ENCODE measurements around the gene WDR88. TPM values are rescaled to one million over a fixed set of nuclear protein-coding genes. Genes with fewer than 3 reads are reported as not detected.

The WDR88 gene
- total and polyA plus RNA-seq, 2 of the 4 experiments (the other 2 are of a cell fraction), result not detected

DNA sequence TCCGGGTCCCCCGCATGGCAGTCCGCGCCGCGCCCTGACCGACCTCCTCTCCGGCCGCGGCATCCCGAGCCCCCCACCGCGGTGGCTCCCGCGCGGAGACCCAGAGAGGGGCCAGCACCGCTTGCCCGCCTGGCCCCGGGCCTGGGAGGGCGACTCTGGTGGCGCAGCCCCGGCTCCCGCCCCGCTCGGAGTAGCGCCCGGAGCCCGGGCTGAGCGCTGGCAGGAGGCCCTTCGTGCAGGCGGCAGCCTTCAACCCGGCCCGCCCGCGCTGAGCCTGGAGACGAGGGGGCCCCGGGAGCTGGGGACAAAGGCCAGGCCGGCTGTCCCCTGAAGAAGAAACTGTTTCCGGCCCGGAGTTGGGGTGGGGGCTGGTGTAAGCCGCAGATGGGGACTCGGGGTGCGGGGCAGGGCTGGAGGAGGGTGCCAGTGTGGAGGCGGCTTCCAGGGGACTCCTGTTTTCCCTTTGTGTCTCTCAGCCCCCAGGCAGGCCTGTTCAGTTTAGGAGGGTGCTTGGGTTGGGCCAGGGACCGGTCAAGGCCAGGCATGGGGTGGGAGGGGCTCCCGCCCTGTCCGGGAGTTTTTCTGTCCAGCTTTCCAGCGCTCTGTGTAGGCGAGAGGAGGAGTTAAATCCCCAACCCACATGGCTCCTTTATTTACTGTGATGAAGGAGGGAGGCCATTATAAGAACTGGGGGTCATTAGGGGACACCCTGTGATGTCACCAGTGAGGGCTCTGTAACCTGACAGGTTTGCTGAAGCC is 63.2 kb downstream of the WDR88 start:
- Histone ChIP-seq H4K8ac (ENCODE audit: low read depth in 2 of 2, low read length in 2 of 2) (no peak overlapping the region), H3K4ac (ENCODE audit: low read depth, low read length) (no peak overlapping the region; the same call in 1 of the 2 replicates), H2AK5ac (ENCODE audit: low read depth, low read length) (no peak overlapping the region), H3K9me1 (ENCODE audit: insufficient read depth, low read length) (no peaks in the 10 kb centered on the region), H2BK20ac (ENCODE audit: low read depth, low read length) (no peak overlapping the region), H2AK9ac (replicated peaks; ENCODE audit: low read depth, low read length, poor library complexity) (peak overlapping the region; percentile 37), H3K9me3 (ENCODE audit: control insufficient read depth, insufficient read depth, low read length) (no peaks in the 10 kb centered on the region), H4K5ac (ENCODE audit: low read depth, low read length) (no peak overlapping the region), H3K9ac (ENCODE audit: low read depth, low read length) (peak overlapping the region; percentile 56; the same call in 1 of the 2 replicates), H3K4me2 (ENCODE audit: low read depth, low read length) (peak overlapping the region; percentile 79), H3K4me1 (ENCODE audit: control insufficient read depth, insufficient read depth, low read length) (peaks cover 3% of the 10 kb centered on the region; the same call in 1 of the 2 replicates), H3K36me3 (ENCODE audit: control insufficient read depth, insufficient read depth, low read length) (peaks cover 2% of the 10 kb centered on the region; the same call in 1 of the 2 replicates), H3K4me3 (ENCODE audit: insufficient read depth, low read depth, low read length) (peak overlapping the region; percentile 71), H3K56ac (ENCODE audit: extremely low read depth, insufficient read depth, low read length) (no peak overlapping the region), H4K20me1 (ENCODE audit: insufficient read depth, low read length) (peaks cover 8% of the 10 kb centered on the region; the same call in 1 of the 2 replicates), H4K91ac (ENCODE audit: insufficient read depth, low read depth, low read length) (no peak overlapping the region), H2BK15ac (ENCODE audit: low read depth, low read length) (no peak overlapping the region), H3K79me1 (ENCODE audit: low read depth in 1 of 2, low read length in 2 of 2) (peaks cover 0 to 10% of the 10 kb centered on the region in 2 experiments; a peak in 1 of 4 replicates), H2BK120ac (ENCODE audit: low read depth, low read length) (no peak overlapping the region), H3K18ac (ENCODE audit: low read depth, low read length) (no peak overlapping the region; the same call in 1 of the 2 replicates), H3K27ac (ENCODE audit: insufficient read depth, low read length) (peak overlapping the region; percentile 37; the same call in 1 of the 2 replicates), H3K27me3 (ENCODE audit: control insufficient read depth, insufficient read depth, low read length) (peaks cover 10% of the 10 kb centered on the region; the same call in 1 of the 2 replicates), H2AFZ (replicated peaks; ENCODE audit: low read length, poor library complexity) (peak overlapping the region; percentile 85), H2BK5ac (ENCODE audit: low read depth, low read length, poor library complexity, severe bottlenecking) (no peak overlapping the region), H3K23ac (ENCODE audit: low read depth, low read length) (no peak overlapping the region), H3K14ac (replicated peaks; ENCODE audit: low read depth, low read length) (no peak overlapping the region)
- ChIA-PET POLR2A (ENCODE audit: unreplicated experiment) (no interaction called here), CTCF (interaction anchor here (1.0 kb wide), 1 partner anchor 11 kb away, joined by 3 read pairs; no protein-coding TSS in a partner anchor)
- BruUV-seq (replicated peaks), result no TSS peak
- dilution Hi-C loops (cut with HindIII; ENCODE audit: low sequenced_read_pairs, unreplicated experiment) (no loop called here), in situ Hi-C loops (cut with MboI; ENCODE audit: low sequenced_read_pairs) (no loop called here), intact Hi-C loops (cut with micrococcal nuclease) (no loop called here)
- 2% methylated on average over 9 of the region's 49 CpGs; no CpG with 5 or more reads in 1 of the 2 experiments for WGBS, 2 experiments (ENCODE audit: extremely low coverage in 2 of 2, insufficient read length in 1 of 2)
- DNase-seq (peak; percentile 48), ATAC-seq (ENCODE audit: low read depth) (peak; percentile 80)
- TF ChIP-seq, protein P1, sequence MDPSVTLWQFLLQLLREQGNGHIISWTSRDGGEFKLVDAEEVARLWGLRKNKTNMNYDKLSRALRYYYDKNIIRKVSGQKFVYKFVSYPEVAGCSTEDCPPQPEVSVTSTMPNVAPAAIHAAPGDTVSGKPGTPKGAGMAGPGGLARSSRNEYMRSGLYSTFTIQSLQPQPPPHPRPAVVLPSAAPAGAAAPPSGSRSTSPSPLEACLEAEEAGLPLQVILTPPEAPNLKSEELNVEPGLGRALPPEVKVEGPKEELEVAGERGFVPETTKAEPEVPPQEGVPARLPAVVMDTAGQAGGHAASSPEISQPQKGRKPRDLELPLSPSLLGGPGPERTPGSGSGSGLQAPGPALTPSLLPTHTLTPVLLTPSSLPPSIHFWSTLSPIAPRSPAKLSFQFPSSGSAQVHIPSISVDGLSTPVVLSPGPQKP (IDR thresholded peaks at IDR 0.05; ENCODE audit: borderline replicate concordance, low read depth, low read length), result no peak
- TF ChIP-seq MAFK (IDR thresholded peaks at IDR 0.05; ENCODE audit: low read depth, low read length) (no peak), BHLHE40 (IDR thresholded peaks at IDR 0.05; ENCODE audit: low read depth, low read length) (no peak), POLR2A (IDR thresholded peaks at IDR 0.05; ENCODE audit: low read depth, low read length) (no peak), SMC3 (IDR thresholded peaks at IDR 0.05; ENCODE audit: low read depth, low read length) (no peak), RAD21 (IDR thresholded peaks at IDR 0.05; ENCODE audit: low read length) (no peak), CEBPB (IDR thresholded peaks at IDR 0.05; ENCODE audit: low read depth, low read length) (no peak), RFX5 (IDR thresholded peaks at IDR 0.05; ENCODE audit: low read depth, low read length) (no peak), CHD1 (IDR thresholded peaks at IDR 0.05; ENCODE audit: low read depth, low read length) (no peak), FOS (IDR thresholded peaks at IDR 0.05; ENCODE audit: low read depth, low read length) (no peak), NFE2L2 (IDR thresholded peaks at IDR 0.05; ENCODE audit: low read depth, low read length) (no peak), MXI1 (IDR thresholded peaks at IDR 0.05; ENCODE audit: borderline replicate concordance, low read depth, low read length) (no peak), MAZ (IDR thresholded peaks at IDR 0.05; ENCODE audit: borderline replicate concordance, low read depth, low read length) (no peak)
- TF ChIP-seq, protein P2, sequence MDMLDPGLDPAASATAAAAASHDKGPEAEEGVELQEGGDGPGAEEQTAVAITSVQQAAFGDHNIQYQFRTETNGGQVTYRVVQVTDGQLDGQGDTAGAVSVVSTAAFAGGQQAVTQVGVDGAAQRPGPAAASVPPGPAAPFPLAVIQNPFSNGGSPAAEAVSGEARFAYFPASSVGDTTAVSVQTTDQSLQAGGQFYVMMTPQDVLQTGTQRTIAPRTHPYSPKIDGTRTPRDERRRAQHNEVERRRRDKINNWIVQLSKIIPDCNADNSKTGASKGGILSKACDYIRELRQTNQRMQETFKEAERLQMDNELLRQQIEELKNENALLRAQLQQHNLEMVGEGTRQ (IDR thresholded peaks at IDR 0.05; ENCODE audit: low read depth, low read length), result no peak
- TF ChIP-seq, protein P3, sequence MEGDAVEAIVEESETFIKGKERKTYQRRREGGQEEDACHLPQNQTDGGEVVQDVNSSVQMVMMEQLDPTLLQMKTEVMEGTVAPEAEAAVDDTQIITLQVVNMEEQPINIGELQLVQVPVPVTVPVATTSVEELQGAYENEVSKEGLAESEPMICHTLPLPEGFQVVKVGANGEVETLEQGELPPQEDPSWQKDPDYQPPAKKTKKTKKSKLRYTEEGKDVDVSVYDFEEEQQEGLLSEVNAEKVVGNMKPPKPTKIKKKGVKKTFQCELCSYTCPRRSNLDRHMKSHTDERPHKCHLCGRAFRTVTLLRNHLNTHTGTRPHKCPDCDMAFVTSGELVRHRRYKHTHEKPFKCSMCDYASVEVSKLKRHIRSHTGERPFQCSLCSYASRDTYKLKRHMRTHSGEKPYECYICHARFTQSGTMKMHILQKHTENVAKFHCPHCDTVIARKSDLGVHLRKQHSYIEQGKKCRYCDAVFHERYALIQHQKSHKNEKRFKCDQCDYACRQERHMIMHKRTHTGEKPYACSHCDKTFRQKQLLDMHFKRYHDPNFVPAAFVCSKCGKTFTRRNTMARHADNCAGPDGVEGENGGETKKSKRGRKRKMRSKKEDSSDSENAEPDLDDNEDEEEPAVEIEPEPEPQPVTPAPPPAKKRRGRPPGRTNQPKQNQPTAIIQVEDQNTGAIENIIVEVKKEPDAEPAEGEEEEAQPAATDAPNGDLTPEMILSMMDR (conservative IDR thresholded peaks at IDR 0.05; ENCODE audit: low read depth, low read length), result no peak

Measured in IMR-90 (cell line).